Dendritic cell treated with granulocyte-macrophage colony-stimulating factor and Interleukin-4, amounts not matched to agents 40 ng/mL and 50 ng/mL, for 4 days (primary cell): ENCODE data around the gene PPP6R2.

Source experiments
- H3K27ac Mint-ChIP-seq: one replicate; pipeline ENCODE4 v1.8.0; 2022; ENCODE audit warnings: mild to moderate bottlenecking, mixed read lengths
- H3K27me3 Mint-ChIP-seq: one replicate; pipeline ENCODE4 v1.8.0; 2022; ENCODE audit warnings: mild to moderate bottlenecking, mixed read lengths
- H3K36me3 Mint-ChIP-seq: one replicate; pipeline ENCODE4 v1.8.0; 2022; ENCODE audit warnings: low read depth, mixed read lengths
- H3K4me1 Mint-ChIP-seq: one replicate; pipeline ENCODE4 v1.8.0; 2022; ENCODE audit warnings: low read depth, mixed read lengths
- H3K4me3 Mint-ChIP-seq: one replicate; pipeline ENCODE4 v1.8.0; 2022; ENCODE audit warnings: mild to moderate bottlenecking, moderate library complexity, mixed read lengths
- H3K9me3 Mint-ChIP-seq: one replicate; pipeline ENCODE4 v1.8.0; 2022; ENCODE audit warnings: mixed read lengths
- intact Hi-C: fragments of 100-400 bp; cut with micrococcal nuclease; formaldehyde crosslinking; loops from one replicate; pipeline ENCODE4 v1.15.0; 2022

Gene PPP6R2

DNA sequence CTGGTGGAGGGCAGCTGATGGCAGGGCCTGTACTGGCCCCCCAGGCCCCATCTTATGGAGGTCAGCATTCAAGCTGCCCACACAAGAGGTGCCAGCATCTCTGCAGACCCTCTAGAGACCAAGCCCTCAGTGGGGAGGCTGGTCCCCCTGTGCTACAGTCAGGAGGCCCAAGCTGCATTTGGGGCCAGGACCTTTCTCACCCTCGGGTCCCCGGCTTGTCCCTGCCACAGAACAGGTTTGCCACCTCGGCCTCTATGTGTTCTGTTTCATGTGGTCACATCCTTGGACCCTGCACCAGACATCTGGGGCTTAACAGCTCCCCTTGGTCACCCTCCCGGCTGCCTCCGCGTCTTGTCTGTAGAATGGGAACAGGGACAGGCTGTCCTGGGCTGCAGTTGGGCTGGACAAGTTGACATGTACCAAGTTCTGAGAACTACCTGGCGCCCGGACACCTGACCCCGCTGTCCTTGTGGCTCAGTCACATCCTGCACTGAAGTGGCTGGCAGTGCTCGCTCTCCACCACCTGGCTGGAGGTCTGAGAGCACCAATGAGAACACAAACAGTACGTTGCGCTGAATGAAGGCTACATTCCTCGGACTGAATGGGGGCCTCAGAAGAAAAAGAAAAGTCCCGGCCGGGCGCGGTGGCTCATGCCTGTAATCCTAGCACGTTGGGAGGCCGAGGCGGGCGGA is 33.0 kb upstream of the PPP6R2 start:
- Mint-ChIP-seq H3K4me3 (no peak overlapping the region), H3K36me3 (peaks cover 24% of the 10 kb centered on the region), H3K9me3 (no peaks in the 10 kb centered on the region), H3K4me1 (peaks cover 56% of the 10 kb centered on the region), H3K27ac (peak overlapping the region; percentile 89), H3K27me3 (peaks cover under 1% of the 10 kb centered on the region)
- intact Hi-C loops, result no loop called here

- Mint-ChIP-seq H3K4me3 (no peak overlapping the region), H3K27ac (no peak overlapping the region), H3K4me1 (peaks cover 57% of the 10 kb centered on the region), H3K36me3 (peaks cover 16% of the 10 kb centered on the region), H3K9me3 (no peaks in the 10 kb centered on the region), H3K27me3 (peaks cover 7% of the 10 kb centered on the region)
- intact Hi-C loops, result no loop called here
Observed at GRCh38 chr22:50310949-50311444, 32.1 kb upstream of the PPP6R2 start.

DNA sequence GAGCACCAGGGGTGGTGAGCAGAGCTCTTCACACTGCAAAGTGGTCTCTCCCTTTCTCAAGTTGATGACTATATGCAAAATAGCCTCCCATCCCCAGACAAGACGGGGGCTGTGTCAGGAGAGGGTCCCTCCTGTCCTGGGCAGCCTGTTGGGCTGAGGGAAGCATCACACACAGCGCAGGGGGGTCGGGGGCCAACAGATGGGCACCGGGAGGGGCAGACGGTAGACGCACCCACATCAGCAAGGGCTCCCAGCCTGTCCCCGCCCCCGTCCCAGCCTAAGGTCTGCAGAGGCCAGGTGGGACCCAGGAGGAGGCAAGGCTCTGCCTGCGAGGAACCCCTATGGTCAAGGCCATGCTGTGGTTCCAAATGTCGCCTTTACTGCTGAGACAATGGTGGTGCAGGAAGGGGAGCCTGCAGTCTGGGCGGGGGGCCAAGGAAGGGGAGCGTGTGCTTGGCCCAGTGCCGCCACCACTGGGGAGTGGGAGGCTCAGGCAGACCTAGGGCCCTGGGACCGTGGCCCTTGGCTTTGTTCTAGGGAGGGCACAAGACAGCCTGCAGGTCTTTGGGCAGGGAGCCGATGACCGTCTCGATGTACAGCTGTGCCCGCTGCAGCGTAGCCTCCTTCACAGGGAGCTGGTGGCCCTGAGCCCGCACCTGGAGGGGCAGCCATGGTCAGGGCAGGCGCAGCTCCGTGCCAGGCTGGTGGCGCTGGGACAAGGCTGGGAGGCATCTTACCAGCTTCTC is 31.3 kb upstream of the PPP6R2 start:
- H3K27ac Mint-ChIP-seq, result no peak overlapping the region
- intact Hi-C loops, result no loop called here
- peaks cover 9% of the 10 kb centered on the region for H3K36me3 Mint-ChIP-seq
- H3K9me3 Mint-ChIP-seq, result no peaks in the 10 kb centered on the region
- H3K4me1 Mint-ChIP-seq, result peaks cover 57% of the 10 kb centered on the region
- no peak overlapping the region for H3K4me3 Mint-ChIP-seq
- peaks cover 9% of the 10 kb centered on the region for H3K27me3 Mint-ChIP-seq

- Mint-ChIP-seq H3K4me1 (peaks cover 57% of the 10 kb centered on the region), H3K9me3 (no peaks in the 10 kb centered on the region), H3K4me3 (no peak overlapping the region), H3K36me3 (peaks cover 9% of the 10 kb centered on the region), H3K27me3 (peaks cover 9% of the 10 kb centered on the region), H3K27ac (no peak overlapping the region)
- intact Hi-C loops, result no loop called here
Observed at GRCh38 chr22:50312371-50312770, 30.8 kb upstream of the PPP6R2 start.

GRCh38 chr22:50313021-50313420 is 30.1 kb upstream of the PPP6R2 start:
- Mint-ChIP-seq H3K4me3 (no peak overlapping the region), H3K27me3 (peaks cover 9% of the 10 kb centered on the region), H3K4me1 (peaks cover 55% of the 10 kb centered on the region), H3K36me3 (peaks cover 9% of the 10 kb centered on the region), H3K27ac (no peak overlapping the region), H3K9me3 (no peaks in the 10 kb centered on the region)
- intact Hi-C loops, result no loop called here

- H3K4me1 Mint-ChIP-seq, result peaks cover 49% of the 10 kb centered on the region
- peak overlapping the region; percentile 73 for H3K27ac Mint-ChIP-seq
- H3K27me3 Mint-ChIP-seq, result peaks cover 10% of the 10 kb centered on the region
- intact Hi-C loops, result no loop called here
- no peaks in the 10 kb centered on the region for H3K9me3 Mint-ChIP-seq
- H3K36me3 Mint-ChIP-seq, result peaks cover 9% of the 10 kb centered on the region
- peak overlapping the region; percentile 84 for H3K4me3 Mint-ChIP-seq
Observed at GRCh38 chr22:50313600-50313999, 29.5 kb upstream of the PPP6R2 start.

DNA sequence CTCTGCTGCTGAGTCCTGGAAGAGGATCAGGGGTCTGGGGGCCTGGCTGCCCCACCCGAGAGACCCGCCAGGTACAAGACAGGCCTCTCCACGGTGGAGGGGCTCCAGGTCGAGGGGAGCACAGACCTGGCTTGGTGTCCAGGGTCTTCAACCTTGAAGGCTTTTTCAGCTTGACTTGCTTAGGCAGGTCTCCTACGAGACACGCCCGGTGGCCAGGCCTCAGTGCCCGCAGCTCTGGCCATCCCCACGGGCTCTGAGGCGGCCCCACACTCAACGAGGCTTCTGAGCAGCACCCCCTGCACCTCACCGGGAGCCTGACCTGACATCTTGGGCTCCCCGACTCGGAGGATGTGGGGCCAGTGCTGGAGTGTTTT is 29.1 kb upstream of the PPP6R2 start:
- Mint-ChIP-seq H3K9me3 (no peaks in the 10 kb centered on the region), H3K4me1 (peaks cover 45% of the 10 kb centered on the region), H3K4me3 (peak overlapping the region; percentile 84), H3K27me3 (peaks cover 11% of the 10 kb centered on the region), H3K27ac (peak overlapping the region; percentile 73), H3K36me3 (peaks cover 9% of the 10 kb centered on the region)
- intact Hi-C loops, result no loop called here

- H3K27me3 Mint-ChIP-seq, result peaks cover 14% of the 10 kb centered on the region
- intact Hi-C loops, result no loop called here
- peaks cover 9% of the 10 kb centered on the region for H3K36me3 Mint-ChIP-seq
- peaks cover 39% of the 10 kb centered on the region for H3K4me1 Mint-ChIP-seq
- no peaks in the 10 kb centered on the region for H3K9me3 Mint-ChIP-seq
- H3K4me3 Mint-ChIP-seq, result peak overlapping the region; percentile 84
- peak overlapping the region; percentile 73 for H3K27ac Mint-ChIP-seq
Observed at GRCh38 chr22:50314455-50315288, 28.5 kb upstream of the PPP6R2 start.

DNA sequence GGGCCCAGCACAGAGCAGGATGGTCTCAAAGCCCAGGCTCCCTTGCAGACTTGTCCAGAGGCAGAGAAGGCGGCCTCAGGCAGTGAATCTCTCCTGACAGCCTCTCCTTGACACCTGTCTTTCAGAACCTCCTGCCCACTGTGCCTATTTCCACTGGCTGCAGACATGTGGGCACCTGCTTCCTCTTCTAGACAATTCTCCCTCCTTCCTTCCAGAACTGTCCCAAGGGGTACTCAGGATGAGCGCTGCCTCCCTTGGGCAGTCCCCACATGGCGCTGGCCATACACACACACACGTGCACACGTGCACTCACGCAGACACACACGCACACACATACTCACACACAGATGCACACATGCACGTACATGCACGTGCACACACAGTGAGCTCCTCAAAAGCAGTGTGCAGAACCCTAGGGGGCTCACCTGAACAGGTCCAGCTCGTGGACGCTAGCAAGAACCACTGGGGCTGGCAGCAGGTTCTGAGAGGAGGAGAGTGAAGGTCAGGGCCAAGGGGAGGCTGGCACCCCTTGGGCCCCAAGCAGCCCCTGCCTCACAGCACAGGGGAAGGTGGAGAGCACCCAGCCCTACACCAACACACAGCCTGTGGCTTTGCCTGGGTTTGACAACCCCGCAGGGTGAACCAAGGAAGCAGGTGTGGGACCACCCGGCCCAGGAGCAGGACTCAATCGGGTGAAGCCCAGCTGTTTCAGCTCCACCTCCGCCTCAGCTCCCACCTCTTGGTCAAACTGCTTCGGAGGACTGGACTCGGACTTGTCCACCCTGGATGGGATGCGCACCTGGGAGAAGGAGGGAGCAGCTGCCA is 27.6 kb upstream of the PPP6R2 start:
- peaks cover 20% of the 10 kb centered on the region for H3K27me3 Mint-ChIP-seq
- peaks cover 43% of the 10 kb centered on the region for H3K4me1 Mint-ChIP-seq
- peak overlapping the region; percentile 84 for H3K4me3 Mint-ChIP-seq
- H3K36me3 Mint-ChIP-seq, result peaks cover 9% of the 10 kb centered on the region
- intact Hi-C loops, result no loop called here
- H3K27ac Mint-ChIP-seq, result no peak overlapping the region
- no peaks in the 10 kb centered on the region for H3K9me3 Mint-ChIP-seq

DNA sequence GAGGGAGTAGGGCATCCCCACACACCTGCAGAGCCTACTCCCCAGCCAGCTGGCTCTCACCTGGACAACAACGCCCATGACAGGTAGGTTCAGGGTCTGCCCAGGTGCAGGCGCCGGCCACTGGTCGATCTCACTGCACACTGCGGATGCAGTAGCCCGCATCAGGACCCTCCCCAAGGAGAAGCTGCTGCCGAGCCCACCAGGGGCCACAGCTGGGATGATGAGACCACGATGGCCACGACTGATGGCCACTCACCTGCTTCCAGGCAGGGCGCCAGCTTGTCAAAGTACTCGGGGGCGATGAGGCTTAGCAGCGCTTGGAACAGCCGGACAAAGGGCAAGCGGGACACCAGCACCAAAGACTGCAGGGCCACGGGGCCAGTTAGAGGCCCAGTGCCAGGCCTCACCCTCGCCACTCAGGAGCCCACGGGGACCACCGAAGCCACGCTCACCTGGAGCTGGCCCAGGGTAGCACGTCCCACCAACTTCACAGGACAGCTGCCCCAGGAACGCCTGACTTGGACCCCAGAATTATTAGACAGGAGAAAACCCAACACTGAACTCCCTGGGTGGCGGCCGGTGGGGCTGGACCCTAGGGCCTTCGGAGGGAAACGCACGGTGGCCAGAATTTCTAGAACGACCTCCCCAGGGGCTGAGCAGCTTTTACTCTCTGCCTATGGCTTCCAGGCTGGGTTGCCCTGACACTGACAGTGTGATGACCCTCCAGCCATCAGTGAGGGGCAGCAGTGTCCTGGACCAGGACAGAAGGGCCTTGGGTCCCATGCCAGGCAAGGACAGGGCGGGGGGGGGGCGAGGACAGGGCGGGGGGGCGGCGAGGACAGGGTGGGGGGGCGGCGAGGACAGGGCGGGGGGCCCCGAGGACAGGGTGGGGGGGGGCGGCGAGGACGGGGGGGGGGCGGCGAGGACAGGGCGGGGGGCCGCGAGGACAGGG is 26.7 kb upstream of the PPP6R2 start:
- no peaks in the 10 kb centered on the region for H3K9me3 Mint-ChIP-seq
- no peak overlapping the region for H3K4me3 Mint-ChIP-seq
- peaks cover 40% of the 10 kb centered on the region for H3K4me1 Mint-ChIP-seq
- H3K36me3 Mint-ChIP-seq, result peaks cover 9% of the 10 kb centered on the region
- intact Hi-C loops, result no loop called here
- no peak overlapping the region for H3K27ac Mint-ChIP-seq
- H3K27me3 Mint-ChIP-seq, result peaks cover 23% of the 10 kb centered on the region

DNA sequence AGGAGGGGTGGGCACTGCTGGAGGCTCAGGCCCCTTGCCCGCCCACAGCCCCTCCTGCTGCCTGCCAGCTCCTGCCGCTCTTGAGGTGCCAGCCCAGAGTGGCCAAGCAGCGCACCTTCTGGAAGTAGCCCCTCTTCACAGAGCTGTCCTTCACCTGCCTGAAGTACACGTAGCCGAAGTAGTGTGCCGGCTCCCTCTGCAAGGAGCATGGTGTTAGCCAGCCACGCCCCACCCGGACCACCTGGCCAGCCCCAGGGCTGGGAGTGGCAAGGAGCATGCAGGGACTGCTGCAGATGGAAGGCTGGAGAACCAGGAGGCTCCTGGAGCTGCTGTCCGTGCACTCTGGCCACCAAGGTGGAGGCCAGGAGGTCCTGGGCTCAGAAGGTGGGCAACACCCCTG is 25.9 kb upstream of the PPP6R2 start:
- intact Hi-C loops, result no loop called here
- Mint-ChIP-seq H3K9me3 (no peaks in the 10 kb centered on the region), H3K4me3 (no peak overlapping the region), H3K27ac (no peak overlapping the region), H3K27me3 (peaks cover 23% of the 10 kb centered on the region), H3K4me1 (peaks cover 32% of the 10 kb centered on the region), H3K36me3 (peaks cover 2% of the 10 kb centered on the region)

DNA sequence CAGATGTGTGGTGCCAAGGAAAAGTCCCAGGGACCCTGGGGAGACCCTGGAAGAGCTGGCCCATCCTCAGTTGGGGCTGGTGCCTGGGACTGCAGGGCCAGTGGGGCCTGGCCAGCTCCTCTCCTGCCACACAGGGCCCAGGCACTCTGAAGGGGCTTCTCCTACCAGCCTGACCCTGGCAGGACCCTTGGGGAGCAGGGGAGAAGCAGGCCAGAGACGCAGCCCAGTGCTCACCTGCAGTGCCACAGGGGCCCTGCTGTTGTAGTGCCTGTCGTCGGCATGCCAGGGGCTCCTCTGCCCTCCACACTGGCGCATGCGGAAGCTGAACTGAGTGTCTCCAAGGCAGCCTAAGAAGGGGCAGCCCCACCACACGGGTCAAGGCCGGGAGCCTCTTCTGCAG is 25.5 kb upstream of the PPP6R2 start:
- Mint-ChIP-seq H3K4me1 (peaks cover 30% of the 10 kb centered on the region), H3K4me3 (no peak overlapping the region), H3K9me3 (no peaks in the 10 kb centered on the region), H3K27me3 (peaks cover 23% of the 10 kb centered on the region), H3K27ac (no peak overlapping the region), H3K36me3 (no peaks in the 10 kb centered on the region)
- intact Hi-C loops, result no loop called here
